H1 (cell line): ENCODE results near the gene DNAAF5. TPM values are rescaled to one million over a fixed set of nuclear protein-coding genes. Genes with fewer than 3 reads are reported as not detected.

Source experiments
- CTCF ChIA-PET: fragments of 300-600 bp; sonication (Branson Sonifier 250); formaldehyde crosslinking; loops from one replicate; lab custom pipeline; 2021; ENCODE audit not compliant: partially characterized antibody; lab: Charles Lee
- POLR2A ChIA-PET: fragments of 300-600 bp; sonication (Branson Sonifier 250); formaldehyde crosslinking; loops from one replicate; lab custom pipeline; 2021; ENCODE audit warnings: inconsistent platforms; ENCODE audit not compliant: partially characterized antibody; lab: Charles Lee
- DNase-seq, 2 experiments: peaks; one replicate each; pipeline versions ENCODE4 v3.0.0 to v3.0.0-alpha.2; 2010 to 2022; ENCODE audit warnings: low spot score in 2 of 2, low read depth in 1 of 2, mixed read lengths in 1 of 2
- FAIRE-seq: peaks from 2 replicates; lab custom pipeline; 2011; peaks lifted over from hg19 to GRCh38; lab: Jason Lieb, UNC
- H2AFZ ChIP-seq: 2 replicates; pipeline ENCODE4 v1.8.1; 2012; ENCODE audit warnings: low read length, inconsistent platforms
- H2AK5ac ChIP-seq: 2 replicates; pipeline ENCODE4 v1.6.1; 2013; ENCODE audit warnings: low read depth, low read length
- H2BK120ac ChIP-seq: replicated peaks from 2 replicates; pipeline ENCODE3; 2013; ENCODE audit warnings: low read depth, low read length, inconsistent platforms
- H2BK12ac ChIP-seq: 2 replicates; pipeline ENCODE4 v1.6.1; 2013; ENCODE audit warnings: low read depth, low read length
- H2BK15ac ChIP-seq: 2 replicates; pipeline ENCODE4 v1.6.1; 2013; ENCODE audit warnings: low read length
- H2BK20ac ChIP-seq: 2 replicates; pipeline ENCODE4 v1.6.1; 2013; ENCODE audit warnings: low read length
- H2BK5ac ChIP-seq: 2 replicates; pipeline ENCODE4 v1.6.1; 2013; ENCODE audit warnings: low read depth, low read length
- H3K14ac ChIP-seq: 2 replicates; pipeline ENCODE4 v1.6.1; 2013; ENCODE audit warnings: inconsistent platforms; ENCODE audit not compliant: insufficient read length
- H3K18ac ChIP-seq: 2 replicates; pipeline ENCODE4 v1.6.1; 2013; ENCODE audit warnings: low read length; ENCODE audit errors: extremely low read depth
- H3K23ac ChIP-seq: 2 replicates; pipeline ENCODE4 v1.6.1; 2013; ENCODE audit warnings: inconsistent platforms; ENCODE audit not compliant: insufficient read length
- H3K23me2 ChIP-seq: 2 replicates; pipeline ENCODE4 v1.6.1; 2013; ENCODE audit warnings: low read depth, low read length
- H3K27ac ChIP-seq: 2 replicates; pipeline ENCODE4 v1.6.1; 2011; ENCODE audit warnings: low read depth, low read length, inconsistent platforms
- H3K27me3 ChIP-seq, 4 experiments: replicated peaks in 1 of 4; 1 replicate in 1 of 4; 2 replicates in 3 of 4; pipeline versions ENCODE4 v1.6.1 to v1.8.1; 2011 to 2013; ENCODE audit warnings: low read length in 3 of 4, mild to moderate bottlenecking in 3 of 4, inconsistent platforms in 2 of 4, mixed read lengths in 2 of 4, moderate library complexity in 1 of 4; ENCODE audit not compliant: control insufficient read depth in 3 of 4, insufficient read depth in 3 of 4; ENCODE audit errors: extremely low read depth in 1 of 4
- H3K36me3 ChIP-seq, 4 experiments: 2 replicates each; pipeline versions ENCODE4 v1.6.1 to v1.8.1; 2011 to 2013; ENCODE audit warnings: mild to moderate bottlenecking in 4 of 4, low read length in 3 of 4, moderate library complexity in 2 of 4, control low read depth in 1 of 4, inconsistent platforms in 1 of 4; ENCODE audit not compliant: insufficient read depth in 4 of 4, control insufficient read depth in 2 of 4
- H3K4ac ChIP-seq: replicated peaks from 2 replicates; pipeline ENCODE3; 2013; ENCODE audit warnings: low read length, low read depth, mixed read lengths, inconsistent platforms; ENCODE audit not compliant: insufficient read length
- H3K4me1 ChIP-seq, 4 experiments: replicated peaks in 1 of 4; 1 replicate in 1 of 4; 2 replicates in 3 of 4; pipeline versions ENCODE4 v1.6.1 to v1.8.1; 2011 to 2013; ENCODE audit warnings: low read length in 3 of 4, inconsistent platforms in 2 of 4, mixed read lengths in 1 of 4; ENCODE audit not compliant: insufficient read depth in 4 of 4, control insufficient read depth in 3 of 4
- H3K4me2 ChIP-seq, 2 experiments: 2 replicates each; pipeline versions ENCODE4 v1.6.1 to v1.8.1; 2011 to 2013; ENCODE audit warnings: low read depth in 2 of 2, low read length in 2 of 2, control low read depth in 1 of 2, inconsistent platforms in 1 of 2, mild to moderate bottlenecking in 1 of 2; ENCODE audit not compliant: insufficient read depth in 1 of 2
- H3K4me3 ChIP-seq, 4 experiments: fragments of 200-600, 300-600 bp in 1 of 4; sonication (generic), shearing (Covaris generic), sonication (Bioruptor Twin) in 1 of 4; 2 replicates each; pipeline versions ENCODE4 v1.5.1 to v1.8.1; 2011 to 2016; ENCODE audit warnings: low read length in 4 of 4, low read depth in 3 of 4, control low read depth in 2 of 4, inconsistent platforms in 2 of 4, mild to moderate bottlenecking in 2 of 4, mixed read lengths in 1 of 4, moderate library complexity in 1 of 4; ENCODE audit not compliant: insufficient read depth in 2 of 4; ENCODE audit errors: extremely low read depth in 1 of 4
- H3K56ac ChIP-seq: replicated peaks from 2 replicates; pipeline ENCODE3; 2013; ENCODE audit warnings: low read depth, mild to moderate bottlenecking, mixed read lengths, low read length, inconsistent platforms; ENCODE audit not compliant: insufficient read length
- H3K79me1 ChIP-seq: 2 replicates; pipeline ENCODE4 v1.6.1; 2013; ENCODE audit warnings: low read depth, low read length, control low read depth
- H3K79me2 ChIP-seq, 2 experiments: 2 replicates each; pipeline versions ENCODE4 v1.6.1 to v1.8.1; 2012 to 2013; ENCODE audit warnings: low read length in 2 of 2, mild to moderate bottlenecking in 2 of 2, inconsistent platforms in 1 of 2; ENCODE audit not compliant: insufficient read depth in 2 of 2, control insufficient read depth in 1 of 2
- H3K9ac ChIP-seq, 4 experiments: replicated peaks in 1 of 4; 1 replicate in 1 of 4; 2 replicates in 3 of 4; pipeline versions ENCODE4 v1.6.1 to v1.8.1; 2011 to 2013; ENCODE audit warnings: low read depth in 3 of 4, low read length in 3 of 4, control low read depth in 2 of 4, mild to moderate bottlenecking in 2 of 4, moderate library complexity in 2 of 4, inconsistent platforms in 1 of 4; ENCODE audit errors: extremely low read depth in 1 of 4
- H3K9me3 ChIP-seq, 2 experiments: 2 replicates each; pipeline versions ENCODE4 v1.6.1 to v1.8.1; 2012 to 2013; ENCODE audit warnings: mild to moderate bottlenecking in 2 of 2, moderate library complexity in 2 of 2, control low read depth in 1 of 2, inconsistent platforms in 1 of 2, low read depth in 1 of 2, low read length in 1 of 2, mixed read lengths in 1 of 2; ENCODE audit not compliant: insufficient read depth in 2 of 2
- H4K20me1 ChIP-seq, 2 experiments: replicated peaks in 1 of 2; 2 replicates each; pipeline versions ENCODE3 to v1.8.1; 2011 to 2013; ENCODE audit warnings: inconsistent platforms in 2 of 2, low read length in 2 of 2, mild to moderate bottlenecking in 1 of 2; ENCODE audit not compliant: insufficient read depth in 2 of 2, control insufficient read depth in 1 of 2
- H4K5ac ChIP-seq: 2 replicates; pipeline ENCODE4 v1.6.1; 2013; ENCODE audit warnings: low read length, low read depth, mixed read lengths, inconsistent platforms; ENCODE audit not compliant: insufficient read length
- H4K8ac ChIP-seq: 2 replicates; pipeline ENCODE4 v1.8.0; 2013; ENCODE audit warnings: mild to moderate bottlenecking, moderate library complexity, low read length, inconsistent platforms; ENCODE audit not compliant: insufficient read depth; ENCODE audit errors: extremely low read depth
- H4K91ac ChIP-seq: replicated peaks from 2 replicates; pipeline ENCODE3; 2013; ENCODE audit warnings: low read length, mixed read lengths, inconsistent platforms; ENCODE audit not compliant: insufficient read length
- CTBP2 ChIP-seq: IDR thresholded peaks from 2 replicates; pipeline ENCODE4 v1.7.0; 2011; ENCODE audit warnings: borderline replicate concordance, mild to moderate bottlenecking, moderate library complexity, mixed read lengths, low read length; ENCODE audit not compliant: insufficient read depth, insufficient read length
- GTF2F1 ChIP-seq: IDR thresholded peaks from 2 replicates; pipeline ENCODE4 v1.6.1; 2012; ENCODE audit warnings: low read depth, low read length, improper control_type of control experiment, borderline replicate concordance
- JUND ChIP-seq: IDR thresholded peaks from 2 replicates; pipeline ENCODE4 v1.6.1; 2011; ENCODE audit warnings: mild to moderate bottlenecking, improper control_type of control experiment, low read length
- KDM4A ChIP-seq: IDR thresholded peaks from one replicate; pipeline ENCODE4 v1.7.1; 2012; ENCODE audit warnings: low read depth, mild to moderate bottlenecking, moderate library complexity, low read length, inconsistent platforms; ENCODE audit not compliant: severe bottlenecking
- POLR2AphosphoS5 ChIP-seq: IDR thresholded peaks from 2 replicates; pipeline ENCODE4 v1.6.1; 2011; ENCODE audit warnings: low read depth, low read length
- RAD21 ChIP-seq, 2 experiments: IDR thresholded peaks in 1 of 2; conservative IDR thresholded peaks in 1 of 2; 2 replicates each; pipeline ENCODE4 v1.6.1; 2011; ENCODE audit warnings: low read depth in 2 of 2, low read length in 2 of 2, improper control_type of control experiment in 1 of 2, inconsistent platforms in 1 of 2, mild to moderate bottlenecking in 1 of 2, moderate library complexity in 1 of 2
- WGBS, 2 experiments: shearing (Covaris generic) in 1 of 2; methylation state at CpG; one replicate each; pipeline versions ENCODE4 v1.1.6 to v1.1.7; 2013 to 2015; ENCODE audit warnings: low lambda C conversion rate in 2 of 2, mixed read lengths in 2 of 2, inconsistent platforms in 1 of 2, low coverage in 1 of 2, missing lambda C conversion rate in 1 of 2; ENCODE audit not compliant: insufficient replicate concordance in 2 of 2, insufficient coverage in 1 of 2, insufficient read length in 1 of 2; ENCODE audit errors: extremely low coverage in 1 of 2, missing lambda C conversion rate in 1 of 2; 5-methylcytosine and 5-hydroxymethylcytosine counted together
- polyA plus RNA-seq, 7 experiments: library from polyadenylated mRNA; depleted of rRNA in 3 of 7; stranded (reverse) in 5 of 7; unstranded in 2 of 7; fragments of >200 nt in 5 of 7; fragments of 200-250 nt in 2 of 7; gene quantifications; 1 replicate in 5 of 7; 2 replicates in 1 of 7; 4 replicates in 1 of 7; pipeline versions ENCODE4 v1.2.1 to v1.2.3, GENCODE V29; 2011 to 2013; ENCODE audit warnings: missing spikeins in 2 of 7, mixed read lengths in 2 of 7
- total RNA-seq: library from RNA; stranded (reverse); fragmentation: NEBNext Ultra II Directional; extraction: Animal tissue kit (Norgen Biotek cat#: 25700); gene quantifications from 2 replicates; pipeline ENCODE4 v1.2.1, GENCODE V29; 2021

Gene DNAAF5
- total and polyA plus RNA-seq, 2 of the 8 experiments (the other 6 are each of a cell fraction or from before 2014, with no cell fraction given), result 55.1 to 95.9 TPM

DNA sequence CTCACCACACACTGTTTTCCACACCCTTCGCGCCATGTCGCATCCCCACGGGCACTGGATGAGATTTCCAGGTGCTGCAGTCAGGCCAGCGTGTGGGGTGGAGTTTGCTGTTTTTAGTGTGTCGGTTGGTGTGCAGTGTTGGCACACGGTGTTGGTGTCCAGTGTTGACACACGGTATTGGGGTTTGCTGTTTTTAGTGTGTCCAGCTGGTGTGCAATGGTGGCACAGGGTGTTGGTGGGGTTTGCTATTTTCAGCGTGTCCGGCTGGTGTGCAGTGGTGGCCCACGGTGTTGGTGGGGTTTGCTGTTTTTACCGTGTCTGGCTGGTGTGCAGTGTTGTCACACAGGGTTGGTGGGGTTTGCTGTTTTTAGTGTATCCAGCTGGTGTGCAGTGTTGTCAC, 20.7 kb downstream of the DNAAF5 start:
- Histone ChIP-seq H3K23ac (no peak overlapping the region), H2BK120ac (no peak overlapping the region), H3K14ac (no peak overlapping the region), H3K27ac (no peak overlapping the region), H2BK15ac (no peak overlapping the region), H3K4me1 (no peaks in the 10 kb centered on the region), H3K4me2 (no peak overlapping the region), H3K18ac (no peak overlapping the region), H3K27me3 (no peaks in the 10 kb centered on the region; a peak in 1 of 7 replicates), H2BK5ac (no peak overlapping the region), H3K4ac (no peak overlapping the region), H2AK5ac (no peak overlapping the region), H3K4me3 (no peak overlapping the region), H3K9ac (no peak overlapping the region), H4K5ac (no peak overlapping the region), H3K56ac (no peak overlapping the region), H2BK20ac (no peak overlapping the region), H2BK12ac (no peak overlapping the region), H3K23me2 (no peaks in the 10 kb centered on the region), H3K79me1 (peaks cover 4% of the 10 kb centered on the region), H4K20me1 (peaks cover 0 to 16% of the 10 kb centered on the region in 2 experiments), H3K36me3 (peaks cover 2 to 9% (median 5%) of the 10 kb centered on the region in 4 experiments; a peak in 7 of 8 replicates), H3K79me2 (peaks cover 0 to 18% of the 10 kb centered on the region in 2 experiments; a peak in 2 of 4 replicates), H3K9me3 (no peaks in the 10 kb centered on the region), H4K8ac (no peak overlapping the region), H4K91ac (no peak overlapping the region), H2AFZ (no peak overlapping the region)
- ChIA-PET POLR2A (no interaction called here), CTCF (no interaction called here)
- DNase-seq (no peak), FAIRE-seq (no peak)
- no peak for TF ChIP-seq GTF2F1
- TF ChIP-seq RAD21 (IDR thresholded peaks at IDR 0.05 in 1 of 2, conservative IDR thresholded peaks at IDR 0.05 in 1 of 2; ENCODE audit: low read depth in 2 of 2, low read length in 2 of 2), result no peak
- TF ChIP-seq CTBP2, result no peak
- no peak for TF ChIP-seq POLR2AphosphoS5
- TF ChIP-seq JUND, result no peak
- TF ChIP-seq KDM4A, result no peak
- WGBS, 2 experiments, result 91% methylated on average over 12 of the region's 12 CpGs; no CpG with 5 or more reads in 1 of the 2 experiments
